CMK (cell line): ENCODE measurements around the gene LRRC40.

Experiments used
- DNase-seq: peaks from one replicate; pipeline ENCODE4 v3.0.0-alpha.2; 2010; ENCODE audit warnings: low read depth

LRRC40 gene

GRCh38 chr1:70115315-70115714 lies 90.1 kb downstream of the LRRC40 start:
- DNase-seq: no peak

- DNase-seq: no peak
Measured at GRCh38 chr1:70112838-70113237, 92.5 kb downstream of the LRRC40 start.

- DNase-seq: no peak
Measured at GRCh38 chr1:70109241-70109640, 96.1 kb downstream of the LRRC40 start.

GRCh38 chr1:70103770-70104169 lies 101.6 kb downstream of the LRRC40 start:
- no peak for DNase-seq

GRCh38 chr1:70101774-70102173 lies 103.6 kb downstream of the LRRC40 start:
- DNase-seq: no peak

GRCh38 chr1:70101231-70101630 lies 104.1 kb downstream of the LRRC40 start:
- DNase-seq: no peak
